ENCODE data around the gene CEP85. TPM values are rescaled to one million over a fixed set of nuclear protein-coding genes. Genes with fewer than 3 reads are reported as not detected.

CEP85 gene
- total and polyA plus RNA-seq, 2 of the 13 experiments (the other 11 are each of a cell fraction or from before 2014, with no cell fraction given) = 16.1 to 26.7 TPM

DNA sequence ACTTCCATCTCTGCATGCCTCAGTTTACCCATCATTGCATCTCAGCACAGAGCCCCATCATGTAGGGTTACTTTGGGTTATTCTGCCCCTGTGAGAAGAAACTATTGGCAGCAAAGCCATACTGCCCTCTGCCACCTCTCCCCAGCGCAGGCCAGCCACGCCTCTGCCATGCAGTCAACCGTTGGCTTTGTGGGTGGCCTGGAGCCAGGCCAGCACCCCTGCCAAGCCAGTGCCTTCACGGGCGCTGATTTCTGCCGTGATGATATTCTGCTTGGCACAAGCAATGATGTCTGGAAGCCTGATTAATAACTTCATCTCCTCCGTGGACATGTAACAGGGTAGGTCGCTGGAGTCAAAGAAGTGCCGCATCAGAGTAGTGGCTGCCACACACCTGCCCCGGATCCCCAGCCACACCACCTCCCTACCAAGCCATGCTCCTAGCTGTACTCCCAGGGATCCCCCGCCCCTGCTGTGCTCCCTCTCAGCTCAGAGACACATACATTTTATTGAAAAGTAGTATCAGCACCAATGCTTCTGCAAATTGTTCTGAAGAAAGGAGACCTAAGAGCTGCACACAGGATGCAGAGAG lies 15.0 kb upstream of the CEP85 start:
- Histone ChIP-seq H3K4me1 (ENCODE audit: insufficient read depth, low read length) (peaks cover 11% of the 10 kb centered on the region), H3K4me3 (replicated peaks in 1 of 3; ENCODE audit: insufficient read depth in 1 of 3, low read depth in 2 of 3, low read length in 3 of 3) (no peak overlapping the region), H3K9ac (ENCODE audit: insufficient read depth, low read depth, low read length) (no peak overlapping the region), H2AFZ (ENCODE audit: low read length) (no peak overlapping the region), H3K4me2 (ENCODE audit: low read depth, low read length) (no peak overlapping the region), H3K27ac (ENCODE audit: extremely low read length, insufficient read depth, low read length) (no peak overlapping the region), H3K36me3 (replicated peaks in 1 of 2; ENCODE audit: control insufficient read depth in 1 of 2, insufficient read depth in 2 of 2, low read length in 2 of 2) (no peaks in the 10 kb centered on the region), H3K79me2 (ENCODE audit: insufficient read depth, low read length) (no peaks in the 10 kb centered on the region), H3K9me3 (ENCODE audit: low read length) (no peaks in the 10 kb centered on the region), H3K27me3 (ENCODE audit: control insufficient read depth in 1 of 2, insufficient read depth in 2 of 2, low read length in 2 of 2) (peaks cover 0 to 6% of the 10 kb centered on the region in 2 experiments; a peak in 3 of 5 replicates), H4K20me1 (ENCODE audit: insufficient read depth, low read length) (no peaks in the 10 kb centered on the region)
- intact Hi-C loops (cut with micrococcal nuclease; ENCODE audit: unreplicated experiment) (no loop called here), in situ Hi-C loops (cut with HindIII; ENCODE audit: extremely low pct_ligation_motif_present, low pct_unique_long_range_greater_than_20kb) (no loop called here)
- POLR2A ChIA-PET = no interaction called here
- CTCF ChIA-PET (ENCODE audit: low intra/inter-chr PET ratio, low total read pairs) = no interaction called here
- ATAC-seq (no peak), DNase-seq (ENCODE audit: low spot score) (no peak), FAIRE-seq (no peak)
- no TSS peak for BruUV-seq (replicated peaks)
- WGBS (ENCODE audit: low lambda C conversion rate) = 66% methylated on average over 5 of the region's 11 CpGs
- TF ChIP-seq ZNF124 (CRISPR knock-in tag; IDR thresholded peaks at IDR 0.05) (no peak), MTA1 (CRISPR knock-in tag; IDR thresholded peaks at IDR 0.05; ENCODE audit: borderline replicate concordance) (no peak), CBX2 (IDR thresholded peaks at IDR 0.05; ENCODE audit: low read depth, low read length) (no peak), CBX2 (CRISPR knock-in tag; IDR thresholded peaks at IDR 0.05; ENCODE audit: low read depth) (no peak), CC2D1A (CRISPR knock-in tag; IDR thresholded peaks at IDR 0.05) (no peak), PTBP1 (IDR thresholded peaks at IDR 0.05; ENCODE audit: low read depth, low read length, poor library complexity, severe bottlenecking) (no peak), KDM2A (CRISPR knock-in tag; IDR thresholded peaks at IDR 0.05; ENCODE audit: borderline replicate concordance, low read depth) (no peak), CREM (IDR thresholded peaks at IDR 0.05) (no peak), CREM (CRISPR knock-in tag; IDR thresholded peaks at IDR 0.05) (no peak), ZNF232 (CRISPR knock-in tag; IDR thresholded peaks at IDR 0.05; ENCODE audit: borderline replicate concordance) (no peak), RFX5 (IDR thresholded peaks at IDR 0.05; ENCODE audit: low read depth, low read length) (no peak), RBFOX2 (IDR thresholded peaks at IDR 0.05; ENCODE audit: low read depth, low read length) (no peak), KDM1A (CRISPR knock-in tag; IDR thresholded peaks at IDR 0.05) (no peak), PLRG1 (conservative IDR thresholded peaks at IDR 0.05) (no peak), CCAR2 (optimal IDR thresholded peaks at IDR 0.05; ENCODE audit: low read depth, low read length) (no peak), XRCC5 (optimal IDR thresholded peaks at IDR 0.05; ENCODE audit: low read length) (no peak), ZNF614 (CRISPR knock-in tag; IDR thresholded peaks at IDR 0.05; ENCODE audit: borderline replicate concordance) (no peak), ZNF251 (CRISPR knock-in tag; IDR thresholded peaks at IDR 0.05) (no peak), TSC22D2 (CRISPR knock-in tag; IDR thresholded peaks at IDR 0.05; ENCODE audit: borderline replicate concordance) (no peak)
- TF ChIP-seq, protein P1, sequence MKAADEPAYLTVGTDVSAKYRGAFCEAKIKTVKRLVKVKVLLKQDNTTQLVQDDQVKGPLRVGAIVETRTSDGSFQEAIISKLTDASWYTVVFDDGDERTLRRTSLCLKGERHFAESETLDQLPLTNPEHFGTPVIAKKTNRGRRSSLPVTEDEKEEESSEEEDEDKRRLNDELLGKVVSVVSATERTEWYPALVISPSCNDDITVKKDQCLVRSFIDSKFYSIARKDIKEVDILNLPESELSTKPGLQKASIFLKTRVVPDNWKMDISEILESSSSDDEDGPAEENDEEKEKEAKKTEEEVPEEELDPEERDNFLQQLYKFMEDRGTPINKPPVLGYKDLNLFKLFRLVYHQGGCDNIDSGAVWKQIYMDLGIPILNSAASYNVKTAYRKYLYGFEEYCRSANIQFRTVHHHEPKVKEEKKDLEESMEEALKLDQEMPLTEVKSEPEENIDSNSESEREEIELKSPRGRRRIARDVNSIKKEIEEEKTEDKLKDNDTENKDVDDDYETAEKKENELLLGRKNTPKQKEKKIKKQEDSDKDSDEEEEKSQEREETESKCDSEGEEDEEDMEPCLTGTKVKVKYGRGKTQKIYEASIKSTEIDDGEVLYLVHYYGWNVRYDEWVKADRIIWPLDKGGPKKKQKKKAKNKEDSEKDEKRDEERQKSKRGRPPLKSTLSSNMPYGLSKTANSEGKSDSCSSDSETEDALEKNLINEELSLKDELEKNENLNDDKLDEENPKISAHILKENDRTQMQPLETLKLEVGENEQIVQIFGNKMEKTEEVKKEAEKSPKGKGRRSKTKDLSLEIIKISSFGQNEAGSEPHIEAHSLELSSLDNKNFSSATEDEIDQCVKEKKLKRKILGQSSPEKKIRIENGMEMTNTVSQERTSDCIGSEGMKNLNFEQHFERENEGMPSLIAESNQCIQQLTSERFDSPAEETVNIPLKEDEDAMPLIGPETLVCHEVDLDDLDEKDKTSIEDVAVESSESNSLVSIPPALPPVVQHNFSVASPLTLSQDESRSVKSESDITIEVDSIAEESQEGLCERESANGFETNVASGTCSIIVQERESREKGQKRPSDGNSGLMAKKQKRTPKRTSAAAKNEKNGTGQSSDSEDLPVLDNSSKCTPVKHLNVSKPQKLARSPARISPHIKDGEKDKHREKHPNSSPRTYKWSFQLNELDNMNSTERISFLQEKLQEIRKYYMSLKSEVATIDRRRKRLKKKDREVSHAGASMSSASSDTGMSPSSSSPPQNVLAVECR (CRISPR knock-in tag; IDR thresholded peaks at IDR 0.05; ENCODE audit: borderline replicate concordance) = no peak
- TF ChIP-seq, protein P2, sequence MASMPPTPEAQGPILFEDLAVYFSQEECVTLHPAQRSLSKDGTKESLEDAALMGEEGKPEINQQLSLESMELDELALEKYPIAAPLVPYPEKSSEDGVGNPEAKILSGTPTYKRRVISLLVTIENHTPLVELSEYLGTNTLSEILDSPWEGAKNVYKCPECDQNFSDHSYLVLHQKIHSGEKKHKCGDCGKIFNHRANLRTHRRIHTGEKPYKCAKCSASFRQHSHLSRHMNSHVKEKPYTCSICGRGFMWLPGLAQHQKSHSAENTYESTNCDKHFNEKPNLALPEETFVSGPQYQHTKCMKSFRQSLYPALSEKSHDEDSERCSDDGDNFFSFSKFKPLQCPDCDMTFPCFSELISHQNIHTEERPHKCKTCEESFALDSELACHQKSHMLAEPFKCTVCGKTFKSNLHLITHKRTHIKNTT (CRISPR knock-in tag; IDR thresholded peaks at IDR 0.05) = no peak

Measured in HepG2 (cell line).